Panc1 (cell line): ENCODE results near the gene SHC4. TPM values are rescaled to one million over a fixed set of nuclear protein-coding genes. Genes with fewer than 3 reads are reported as not detected.

Experiments
- ATAC-seq: fragments of 200-7000 bp; cut with Tn5 transposase; 2 replicates; pipeline ENCODE4 v1.9.1; 2020; ENCODE audit warnings: mild to moderate bottlenecking, moderate library complexity
- BruUV-seq: library from RNA; stranded (reverse); fragments of 400-500 nt; replicated peaks from 2 replicates; lab custom pipeline; 2021; lab: Mats Ljungman, UMichigan
- CTCF ChIA-PET: fragments of 300-600 bp; sonication (Branson Sonifier 250); formaldehyde crosslinking; loops from one replicate; lab custom pipeline; 2022; ENCODE audit warnings: antibody characterized with exemption; lab: Charles Lee
- POLR2A ChIA-PET: fragments of 300-600 bp; sonication (Branson Sonifier 250); formaldehyde crosslinking; loops from one replicate; lab custom pipeline; 2022; ENCODE audit warnings: antibody characterized with exemption; lab: Charles Lee
- DNase-seq: peaks from one replicate; pipeline ENCODE4 v3.0.0-alpha.2; 2010; ENCODE audit warnings: low read depth, low spot score
- H3K27ac ChIP-seq: 2 replicates; pipeline ENCODE4 v1.5.1; 2011; ENCODE audit warnings: mild to moderate bottlenecking, low read length, inconsistent platforms
- H3K27me3 ChIP-seq: fragments of 200-500 bp; sonication (Bioruptor generic); 2 replicates; pipeline ENCODE4 v1.6.0; 2014; ENCODE audit warnings: low read length, inconsistent platforms; ENCODE audit not compliant: control insufficient read depth, insufficient read depth
- H3K36me3 ChIP-seq: fragments of 200-500 bp; sonication (Bioruptor generic); 2 replicates; pipeline ENCODE4 v1.5.1; 2014; ENCODE audit warnings: inconsistent platforms, mild to moderate bottlenecking, low read length, moderate library complexity; ENCODE audit not compliant: control insufficient read depth, insufficient read depth
- H3K4me1 ChIP-seq: 2 replicates; pipeline ENCODE4 v1.5.1; 2011; ENCODE audit warnings: inconsistent platforms, mild to moderate bottlenecking, low read length, moderate library complexity; ENCODE audit not compliant: control insufficient read depth, insufficient read depth
- H3K4me3 ChIP-seq, 2 experiments: 2 replicates each; pipeline ENCODE4 v1.5.1; 2011 to 2012; ENCODE audit warnings: low read depth in 2 of 2, low read length in 2 of 2, mild to moderate bottlenecking in 2 of 2, inconsistent platforms in 1 of 2, moderate library complexity in 1 of 2
- H3K9me3 ChIP-seq: fragments of 200-500 bp; sonication (Bioruptor generic); 2 replicates; pipeline ENCODE4 v1.5.1; 2014; ENCODE audit warnings: low read depth, mild to moderate bottlenecking, inconsistent platforms, low read length, moderate library complexity; ENCODE audit not compliant: control insufficient read depth, insufficient read depth
- CTCF ChIP-seq: fragments of 450-650 bp; IDR thresholded peaks from 2 replicates; pipeline ENCODE4 v1.5.1; 2017; ENCODE audit warnings: mild to moderate bottlenecking
- POLR2AphosphoS5 ChIP-seq: IDR thresholded peaks from 2 replicates; pipeline ENCODE4 v1.6.1; 2012; ENCODE audit warnings: mild to moderate bottlenecking, low read depth, low read length, moderate library complexity
- REST ChIP-seq, 2 experiments: IDR thresholded peaks; 2 replicates each; pipeline ENCODE4 v1.6.1; 2011 to 2012; ENCODE audit warnings: low read depth in 2 of 2, control low read depth in 1 of 2, low read length in 1 of 2, mild to moderate bottlenecking in 1 of 2, moderate library complexity in 1 of 2; ENCODE audit not compliant: insufficient read depth in 1 of 2
- SIN3A ChIP-seq: IDR thresholded peaks from 2 replicates; pipeline ENCODE4 v1.6.1; 2012; ENCODE audit warnings: low read depth, mild to moderate bottlenecking, low read length, moderate library complexity, borderline replicate concordance; ENCODE audit not compliant: insufficient read depth
- TCF7L2 ChIP-seq: IDR thresholded peaks from 2 replicates; pipeline ENCODE4 v1.6.1; 2011; ENCODE audit warnings: mild to moderate bottlenecking, low read depth, low read length, inconsistent platforms
- in situ Hi-C: cut with HindIII; loops from 2 replicates; pipeline ENCODE4 v1.10.0; 2016; ENCODE audit warnings: low sequenced_read_pairs, low pct_unique_long_range_greater_than_20kb
- intact Hi-C: fragments of 100-400 bp; cut with micrococcal nuclease; formaldehyde crosslinking; loops from one replicate; pipeline ENCODE4 v1.10.0; 2022; ENCODE audit not compliant: unreplicated experiment
- total RNA-seq: library from RNA; stranded (reverse); gene quantifications from one replicate; pipeline ENCODE4 v1.2.1, GENCODE V29; 2021; ENCODE audit not compliant: unreplicated experiment

The SHC4 gene
- total RNA-seq, 1 experiment from 2014 or later, result 0.10 TPM

DNA sequence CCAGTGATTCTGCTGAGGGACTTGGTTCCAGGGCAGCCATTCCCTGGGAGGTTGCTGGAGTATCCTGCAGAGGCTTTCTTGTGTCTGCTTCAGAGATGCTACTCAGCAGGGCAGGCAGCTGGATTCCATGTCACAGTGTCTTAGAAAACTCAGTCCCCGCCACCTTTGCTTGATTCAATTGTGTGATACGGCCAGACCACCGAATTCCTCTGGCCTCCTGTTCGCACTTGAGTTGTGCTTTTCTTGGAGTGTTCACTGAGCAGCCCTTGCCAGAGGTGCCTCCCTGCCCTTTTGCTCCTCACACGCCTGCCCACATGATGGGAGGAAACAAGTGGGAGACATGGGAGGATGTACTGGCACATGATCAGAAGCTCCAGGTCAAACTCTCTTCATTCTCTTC lies 19.6 kb upstream of the SHC4 start:
- CTCF ChIA-PET, result no interaction called here
- Histone ChIP-seq H3K9me3 (no peaks in the 10 kb centered on the region), H3K27me3 (no peaks in the 10 kb centered on the region), H3K4me3 (no peak overlapping the region), H3K27ac (no peak overlapping the region), H3K4me1 (no peaks in the 10 kb centered on the region), H3K36me3 (no peaks in the 10 kb centered on the region)
- DNase-seq (no peak), ATAC-seq (no peak)
- intact Hi-C loops, result no loop called here
- in situ Hi-C loops, result no loop called here
- POLR2A ChIA-PET, result no interaction called here
- TF ChIP-seq CTCF, result no peak
- TF ChIP-seq SIN3A, result no peak
- TF ChIP-seq REST (IDR thresholded peaks at IDR 0.05; ENCODE audit: insufficient read depth in 1 of 2, low read depth in 2 of 2, low read length in 1 of 2), result no peak
- TF ChIP-seq POLR2AphosphoS5, result no peak
- no peak for TF ChIP-seq TCF7L2
- no TSS peak for BruUV-seq

GRCh38 chr15:48981941-48982340 lies 18.2 kb upstream of the SHC4 start:
- TF ChIP-seq POLR2AphosphoS5 (no peak), REST (IDR thresholded peaks at IDR 0.05; ENCODE audit: insufficient read depth in 1 of 2, low read depth in 2 of 2, low read length in 1 of 2) (no peak), CTCF (no peak)
- ChIA-PET POLR2A (no interaction called here), CTCF (no interaction called here)
- BruUV-seq, result no TSS peak
- DNase-seq (no peak), ATAC-seq (no peak)
- intact Hi-C loops, result no loop called here
- Histone ChIP-seq H3K36me3 (no peaks in the 10 kb centered on the region), H3K4me3 (no peak overlapping the region), H3K27ac (no peak overlapping the region), H3K27me3 (no peaks in the 10 kb centered on the region), H3K9me3 (no peaks in the 10 kb centered on the region), H3K4me1 (no peaks in the 10 kb centered on the region)
- in situ Hi-C loops, result no loop called here
